ENCODE measurements around the gene SAE1. TPM values are rescaled to one million over a fixed set of nuclear protein-coding genes. Genes with fewer than 3 reads are reported as not detected.
A peak's percentile ranks its signal among the peaks of the same experiment; 100 is the strongest.

Gene SAE1
- total and polyA plus RNA-seq, 10 of the 15 experiments (the other 5 are each of a cell fraction or from before 2014, with no cell fraction given): 62.0 to 246 (median 148) TPM

- TF ChIP-seq HDAC6 (IDR thresholded peaks at IDR 0.05; ENCODE audit: unreplicated experiment) (no peak), BCL3 (IDR thresholded peaks at IDR 0.05; ENCODE audit: borderline replicate concordance, insufficient read depth, low read depth, low read length, poor library complexity, severe bottlenecking) (no peak), CBX5 (IDR thresholded peaks at IDR 0.05; ENCODE audit: low read depth) (no peak), ZBTB4 (CRISPR knock-in tag; IDR thresholded peaks at IDR 0.05) (peak; percentile 87), NR2C2 (IDR thresholded peaks at IDR 0.05; ENCODE audit: borderline replicate concordance, control insufficient read depth, insufficient read length, low read depth) (no peak), EED (IDR thresholded peaks at IDR 0.05; ENCODE audit: low read depth) (0 out of 2 replicates have a peak, but pooled peaks have one; percentile 37), HDAC2 (IDR thresholded peaks at IDR 0.05) (no peak), CBFB (IDR thresholded peaks at IDR 0.05; ENCODE audit: low read depth) (peak; percentile 87), POLR2AphosphoS5 (IDR thresholded peaks at IDR 0.05; ENCODE audit: low read length) (peak; percentile 84), PKNOX1 (IDR thresholded peaks at IDR 0.05) (peak; percentile 61; the same call in 1 of the 2 replicates), ATF2 (IDR thresholded peaks at IDR 0.05; ENCODE audit: low read length) (peak; percentile 96), POU2F2 (IDR thresholded peaks at IDR 0.05; ENCODE audit: borderline replicate concordance, low read depth, low read length) (no peak; the same call in 2 of the 3 replicates), ZSCAN29 (IDR thresholded peaks at IDR 0.05) (no peak), SMC3 (IDR thresholded peaks at IDR 0.05; ENCODE audit: borderline replicate concordance, low read length) (no peak), SKIL (IDR thresholded peaks at IDR 0.05; ENCODE audit: low read depth, poor library complexity, severe bottlenecking) (peak; percentile 84), SRF (IDR thresholded peaks at IDR 0.05; ENCODE audit: low read depth in 2 of 2, low read length in 2 of 2) (peak in 1 of 2 experiments; percentile 21; a peak in 1 of 4 replicates), IKZF2 (IDR thresholded peaks at IDR 0.05) (peak; percentile 65 to 68), YY1 (IDR thresholded peaks at IDR 0.05; ENCODE audit: low read depth, low read length) (peak; percentile 98), MYC (IDR thresholded peaks at IDR 0.05; ENCODE audit: insufficient read depth, insufficient read length, insufficient replicate concordance, low read length, severe bottlenecking) (no peak), JUND (IDR thresholded peaks at IDR 0.05; ENCODE audit: low read depth, low read length) (peak; percentile 95)
These were observed 17.4 kb upstream of the SAE1 start, which contains the start of gene ZC3H4 (continued) for GRCh38 chr19:47112997-47113849.

All from GM12878 (cell line).